PC-9 (cell line): Measurements from ENCODE around the gene NUDT22. TPM values are rescaled to one million over a fixed set of nuclear protein-coding genes. Genes with fewer than 3 reads are reported as not detected.

Source experiments
- Bru-seq: library from RNA; stranded (reverse); fragments of 400-500 nt; gene quantifications from one replicate; lab custom pipeline; 2021; lab: Mats Ljungman, UMichigan
- BruChase-seq, 2 experiments: library from RNA; stranded (reverse); fragments of 400-500 nt; gene quantifications; one replicate each; lab custom pipeline; 2021; lab: Mats Ljungman, UMichigan
- BruUV-seq: library from RNA; stranded (reverse); fragments of 400-500 nt; replicated peaks from 2 replicates; lab custom pipeline; 2021; lab: Mats Ljungman, UMichigan
- CTCF ChIA-PET: fragments of 300-600 bp; sonication (Branson Sonifier 250); formaldehyde crosslinking; loops from one replicate; lab custom pipeline; 2022; ENCODE audit warnings: antibody characterized with exemption; lab: Charles Lee
- POLR2A ChIA-PET: fragments of 300-600 bp; sonication (Branson Sonifier 250); formaldehyde crosslinking; loops from one replicate; lab custom pipeline; 2022; ENCODE audit warnings: antibody characterized with exemption; ENCODE audit not compliant: unreplicated experiment; lab: Charles Lee
- DNase-seq, 2 experiments: peaks; one replicate each; pipeline versions ENCODE4 v3.0.0 to v3.0.0-alpha.2; 2015 to 2022; ENCODE audit warnings: mixed read lengths in 1 of 2
- H2AFZ ChIP-seq: fragments of 200-600 bp; sonication (generic); 2 replicates; pipeline ENCODE4 v1.8.1; 2017; ENCODE audit warnings: antibody characterized with exemption
- H3F3A ChIP-seq: fragments of 200-600 bp; sonication (generic); 2 replicates; pipeline ENCODE4 v1.8.1; 2017; ENCODE audit warnings: antibody characterized with exemption, mild to moderate bottlenecking, low read depth; ENCODE audit not compliant: insufficient read depth
- H3K27ac ChIP-seq: fragments of 200-600 bp; sonication (generic); 2 replicates; pipeline ENCODE4 v1.6.1; 2016; ENCODE audit warnings: mixed run types
- H3K27me3 ChIP-seq: fragments of 200-600 bp; sonication (generic); 2 replicates; pipeline ENCODE4 v1.6.1; 2016; ENCODE audit warnings: low read depth, mixed run types; ENCODE audit not compliant: insufficient read depth
- H3K36me3 ChIP-seq: fragments of 200-600 bp; sonication (generic); 2 replicates; pipeline ENCODE4 v1.6.1; 2016; ENCODE audit warnings: low read depth, mixed run types
- H3K4me1 ChIP-seq: fragments of 200-600 bp; sonication (generic); replicated peaks from 2 replicates; pipeline ENCODE4 v1.6.1; 2016; ENCODE audit warnings: mixed run types; ENCODE audit not compliant: insufficient read depth
- H3K4me2 ChIP-seq: fragments of 200-600 bp; sonication (generic); 2 replicates; pipeline ENCODE4 v1.6.1; 2017; ENCODE audit warnings: mixed run types
- H3K4me3 ChIP-seq: fragments of 200-600 bp; sonication (generic); 2 replicates; pipeline ENCODE4 v1.6.1; 2016; ENCODE audit warnings: mixed run types
- H3K79me2 ChIP-seq: fragments of 200-600 bp; sonication (generic); 2 replicates; pipeline ENCODE4 v1.6.1; 2017; ENCODE audit warnings: low read depth, mixed run types
- H3K9me2 ChIP-seq: fragments of 200-600 bp; sonication (generic); 2 replicates; pipeline ENCODE4 v1.8.1; 2017; ENCODE audit warnings: mild to moderate bottlenecking; ENCODE audit not compliant: insufficient read depth
- H3K9me3 ChIP-seq: fragments of 200-600 bp; sonication (generic); 2 replicates; pipeline ENCODE4 v1.8.1; 2016; ENCODE audit warnings: low read depth; ENCODE audit not compliant: insufficient read depth
- H4K20me1 ChIP-seq: fragments of 200-600 bp; sonication (generic); 2 replicates; pipeline ENCODE4 v1.8.1; 2017; ENCODE audit not compliant: insufficient read depth
- CTCF ChIP-seq: fragments of 200-600 bp; sonication (generic); conservative IDR thresholded peaks from 2 replicates; pipeline ENCODE4 v1.6.1; 2017; ENCODE audit warnings: mixed run types, antibody characterized with exemption, mild to moderate bottlenecking, moderate library complexity
- EZH2 ChIP-seq: fragments of 200-600 bp; sonication (generic); IDR thresholded peaks from 2 replicates; pipeline ENCODE4 v1.8.0; 2017; ENCODE audit warnings: antibody characterized with exemption, low read depth
- intact Hi-C: fragments of 100-400 bp; cut with micrococcal nuclease; formaldehyde crosslinking; loops from one replicate; pipeline ENCODE4 v1.10.0; 2022; ENCODE audit not compliant: unreplicated experiment
- long read RNA-seq: library from polyadenylated mRNA; stranded (forward); transcript quantifications from one replicate; pipeline ENCODE4 v2.0.0, GENCODE V29; 2022
- total RNA-seq: library from RNA; stranded (reverse); gene quantifications from 2 replicates; pipeline ENCODE4 v1.2.3, GENCODE V29; 2021

The NUDT22 gene
- total RNA-seq (87.4 and 112 TPM in 2 replicates), Bru-seq, nascent RNA (percentile 58 among the genes with signal in this experiment), BruChase-seq, experiment 1, labeled RNA remaining after a 2-hour chase (percentile 73 among the genes with signal in this experiment), BruChase-seq, experiment 2, labeled RNA remaining after a 6-hour chase (percentile 79 among the genes with signal in this experiment)
- long read RNA-seq, transcript NUDT22-204 (5 exons, 986 nt), result minor isoform, 7 of 93 reads
- long read RNA-seq, transcript NUDT22-201 (6 exons, 1,094 nt), result major isoform, 48 of 93 reads
- long read RNA-seq, partial matches to known transcripts, result 18 of 93 reads
- long read RNA-seq, other reads (novel, unspliced or antisense), result 19 of 93 reads

GRCh38 chr11:64225608-64226506, at the start of gene NUDT22, which contains the start of gene TRPT1:
NUDT22 (plus strand) TSS chr11:64226274; CDS start chr11:64226653, 379 bp downstream.
TRPT1 (minus strand) TSS chr11:64226186; CDS start chr11:64225860, 326 bp downstream.
- Histone ChIP-seq H4K20me1 (peaks cover 3% of the 10 kb centered on the region), H3K4me2 (peak within 1 kb of the TSS; percentile 99), H3K4me1 (peaks cover 27% of the 10 kb centered on the region), H3K4me3 (peak within 1 kb of the TSS; percentile 98), H3K36me3 (no peaks in the 10 kb centered on the region), H3K9me2 (no peaks in the 10 kb centered on the region), H2AFZ (peak within 1 kb of the TSS; percentile 96), H3K27ac (no peak within 1 kb of the TSS), H3F3A (peaks cover 31% of the 10 kb centered on the region), H3K9me3 (no peaks in the 10 kb centered on the region), H3K27me3 (no peaks in the 10 kb centered on the region), H3K79me2 (peaks cover 34% of the 10 kb centered on the region)
- ChIA-PET CTCF (interaction anchor here (0.6 to 1.5 kb wide), 3 partner anchors 19 to 22 kb away, joined by 3 to 7 read pairs (median 4); partner anchors contain the start of gene FERMT3), POLR2A (interaction anchor here (0.9 kb wide), 1 partner anchor 79 kb away, joined by 3 read pairs; no protein-coding TSS in a partner anchor)
- intact Hi-C loops, result no loop called here
- peak; percentile 70 to 95 for DNase-seq
- TF ChIP-seq CTCF, result peak; percentile 47; the same call in 1 of the 2 replicates
- TF ChIP-seq EZH2, result no peak
- TSS peak; percentile 42 for BruUV-seq

- no peaks in the 10 kb centered on the region for H3K9me3 ChIP-seq
- no peak overlapping the region for H3K4me3 ChIP-seq
- no peak for TF ChIP-seq CTCF
- no peak for TF ChIP-seq EZH2
- no TSS peak for BruUV-seq
- H2AFZ ChIP-seq, result no peak overlapping the region
- no peaks in the 10 kb centered on the region for H3K79me2 ChIP-seq
- no peak overlapping the region for H3K27ac ChIP-seq
- H3K36me3 ChIP-seq, result no peaks in the 10 kb centered on the region
- no peak for DNase-seq
- POLR2A ChIA-PET, result no interaction called here
- no peak overlapping the region for H3K4me2 ChIP-seq
- H4K20me1 ChIP-seq, result no peaks in the 10 kb centered on the region
- intact Hi-C loops, result no loop called here
- CTCF ChIA-PET, result no interaction called here
- H3K27me3 ChIP-seq, result no peaks in the 10 kb centered on the region
- H3K4me1 ChIP-seq, result peaks cover 10% of the 10 kb centered on the region
- peaks cover 7% of the 10 kb centered on the region; the same call in 1 of the 2 replicates for H3F3A ChIP-seq
- H3K9me2 ChIP-seq, result no peaks in the 10 kb centered on the region
These were observed 49.3 kb upstream of the NUDT22 start for GRCh38 chr11:64176751-64177150.

GRCh38 chr11:64178203-64178602, 47.9 kb upstream of the NUDT22 start:
- peaks cover 9% of the 10 kb centered on the region for H3K79me2 ChIP-seq
- no peak for DNase-seq
- H3K9me3 ChIP-seq, result no peaks in the 10 kb centered on the region
- H3K36me3 ChIP-seq, result no peaks in the 10 kb centered on the region
- no peaks in the 10 kb centered on the region for H3K27me3 ChIP-seq
- H3K4me1 ChIP-seq, result peaks cover 15% of the 10 kb centered on the region
- ChIA-PET CTCF (no interaction called here), POLR2A (no interaction called here)
- no peaks in the 10 kb centered on the region; the same call in 1 of the 2 replicates for H4K20me1 ChIP-seq
- intact Hi-C loops, result no loop called here
- BruUV-seq, result no TSS peak
- H3F3A ChIP-seq, result peaks cover 17% of the 10 kb centered on the region; the same call in 1 of the 2 replicates
- H3K9me2 ChIP-seq, result no peaks in the 10 kb centered on the region
- no peak overlapping the region for H3K4me2 ChIP-seq
- TF ChIP-seq EZH2 (no peak), CTCF (no peak)
- H3K27ac ChIP-seq, result no peak overlapping the region
- H2AFZ ChIP-seq, result no peak overlapping the region
- H3K4me3 ChIP-seq, result no peak overlapping the region
